Amygdala (tissue), 56 donors: ENCODE results near the gene AMY2B.
"Not testable (repeated sequence)": the region's sequence is repeated elsewhere in the genome, so short reads cannot be mapped to it uniquely, and the experiment has no call there.

ENCODE experiments used
- DNase-seq, 56 donors: peaks; one replicate each; lab custom pipeline; 2025; lab: John Stamatoyannopoulos, UW

The AMY2B gene

DNA sequence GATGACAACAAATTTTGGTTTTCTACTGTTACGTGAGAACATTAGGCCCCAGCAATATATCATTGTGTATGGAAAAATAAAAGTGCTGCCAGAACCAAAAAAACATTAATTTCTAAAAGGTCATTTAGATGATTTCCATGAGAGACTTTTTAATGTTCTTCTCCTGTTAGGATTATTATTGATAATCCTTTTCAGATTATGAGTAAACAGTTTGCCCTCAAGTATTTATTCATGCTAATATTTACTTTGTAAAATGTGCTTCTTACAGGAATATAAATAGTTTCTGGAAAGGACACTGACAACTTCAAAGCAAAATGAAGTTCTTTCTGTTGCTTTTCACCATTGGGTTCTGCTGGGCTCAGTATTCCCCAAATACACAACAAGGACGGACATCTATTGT is at the start of gene AMY2B:
Gene AMY2B (plus strand): TSS at position 301 of the 400 bp plus-strand sequence. CDS start 14 bp downstream, at position 315.
- not testable (repeated sequence) for DNase-seq

GRCh38 chr1:103523346-103523745 is 48.0 kb upstream of the AMY2B start:
- DNase-seq = no peak

DNA sequence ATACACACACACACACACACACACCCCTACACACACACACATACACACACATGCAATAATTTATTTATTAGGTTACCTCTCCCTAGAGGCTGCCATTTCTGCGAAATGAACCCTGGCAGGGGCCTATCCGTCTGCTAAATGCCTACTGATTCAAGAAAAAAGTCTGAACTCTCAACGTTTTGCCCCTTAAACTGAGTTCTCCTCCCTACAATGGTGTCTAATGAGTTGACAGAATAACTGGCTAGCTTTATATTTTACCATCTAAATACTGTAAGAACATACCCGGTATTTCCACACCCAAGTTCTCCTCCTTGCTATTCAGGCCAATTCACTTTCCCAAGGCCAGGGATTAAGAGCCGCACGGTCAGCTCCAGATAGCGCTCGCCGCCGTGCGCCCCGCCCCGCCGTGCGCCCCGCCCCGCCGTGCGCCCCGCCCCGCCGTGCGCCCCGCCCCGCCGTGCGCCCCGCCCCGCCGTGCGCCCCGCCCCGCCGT is 46.2 kb upstream of the AMY2B start:
- DNase-seq = peak in 3 of 56 donors; percentile 32 to 53 (median 33)

DNA sequence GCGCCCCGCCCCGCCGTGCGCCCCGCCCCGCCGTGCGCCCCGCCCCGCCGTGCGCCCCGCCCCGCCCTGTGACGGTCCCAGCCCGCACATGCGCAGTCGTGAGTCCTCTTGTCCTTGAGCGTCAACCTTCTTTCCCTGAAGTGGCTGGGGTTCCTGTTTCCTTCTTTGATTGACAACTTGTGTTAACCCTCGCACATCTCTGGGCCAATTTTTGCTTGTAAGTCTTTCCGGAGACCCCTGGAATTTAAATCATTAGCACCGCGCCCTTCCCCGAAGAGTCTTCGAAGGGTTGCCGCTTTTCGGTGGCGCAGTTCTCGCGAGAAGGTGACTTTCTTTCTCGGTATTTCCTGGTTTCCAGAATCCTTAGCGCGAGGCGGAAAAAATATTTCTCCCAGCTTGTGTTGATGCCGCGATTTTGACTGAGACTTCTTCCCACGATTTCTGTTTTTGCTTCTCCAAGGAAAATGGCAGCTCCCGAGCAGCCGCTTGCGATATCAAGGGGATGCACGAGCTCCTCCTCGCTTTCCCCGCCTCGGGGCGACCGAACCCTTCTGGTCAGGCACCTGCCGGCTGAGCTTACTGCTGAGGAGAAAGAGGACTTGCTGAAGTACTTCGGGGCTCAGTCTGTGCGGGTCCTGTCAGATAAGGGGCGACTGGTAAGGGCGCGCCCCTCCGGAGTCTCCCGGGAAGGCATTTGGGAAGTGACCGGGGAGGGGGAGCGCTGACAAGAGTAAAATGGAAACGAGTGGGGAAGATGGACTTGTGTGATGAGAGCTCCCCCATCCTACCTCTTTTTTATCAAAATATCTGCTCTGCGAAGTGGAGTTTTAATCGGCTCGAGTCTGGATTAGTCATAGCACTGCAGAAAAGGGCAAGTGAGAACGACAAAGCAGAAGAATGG is 45.5 kb upstream of the AMY2B start, which contains the start of gene RNPC3:
Gene RNPC3 (plus strand): TSS at position 93 of the 901 bp plus-strand sequence. CDS start 372 bp downstream, at position 465.
- peak; percentile 42 to 96 (median 79) for DNase-seq

DNA sequence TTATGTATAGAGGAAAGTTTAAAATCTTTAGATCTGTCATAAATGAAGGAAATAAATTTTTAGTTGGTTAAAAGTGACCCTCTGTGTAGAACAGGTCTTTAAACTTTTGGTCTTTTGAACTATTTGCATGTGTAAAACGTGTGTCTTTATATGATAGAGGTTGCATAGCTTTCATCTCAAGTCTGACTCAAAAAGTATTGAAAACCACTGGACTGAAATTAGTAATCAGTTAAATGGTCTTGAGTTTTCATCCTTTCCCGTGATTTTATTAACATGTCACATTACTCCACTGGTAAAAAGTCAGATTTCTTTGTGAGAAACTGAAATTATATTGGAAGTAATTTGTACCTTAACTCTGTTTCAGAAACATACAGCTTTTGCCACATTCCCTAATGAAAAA is 44.1 kb upstream of the AMY2B start:
- DNase-seq = no peak

DNA sequence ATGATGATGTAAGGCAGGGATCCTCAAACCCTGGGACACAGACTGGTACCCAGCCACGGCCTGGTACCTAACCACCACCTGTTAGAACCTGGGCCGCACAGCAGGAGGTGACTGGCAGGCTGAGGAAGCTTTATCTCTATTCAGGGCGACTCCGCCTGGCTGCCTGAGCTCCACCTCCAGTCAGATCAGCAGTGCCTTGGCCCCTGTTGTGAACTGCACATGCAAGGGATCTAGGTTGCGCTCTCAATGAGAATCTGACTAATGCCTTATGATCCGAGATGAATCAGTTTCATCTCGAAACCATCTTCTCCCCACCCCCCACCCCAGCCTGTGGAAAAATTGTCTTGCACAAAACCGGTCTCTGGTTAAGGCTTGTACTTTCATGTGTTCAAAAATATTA is 41.6 kb upstream of the AMY2B start:
- no peak for DNase-seq

DNA sequence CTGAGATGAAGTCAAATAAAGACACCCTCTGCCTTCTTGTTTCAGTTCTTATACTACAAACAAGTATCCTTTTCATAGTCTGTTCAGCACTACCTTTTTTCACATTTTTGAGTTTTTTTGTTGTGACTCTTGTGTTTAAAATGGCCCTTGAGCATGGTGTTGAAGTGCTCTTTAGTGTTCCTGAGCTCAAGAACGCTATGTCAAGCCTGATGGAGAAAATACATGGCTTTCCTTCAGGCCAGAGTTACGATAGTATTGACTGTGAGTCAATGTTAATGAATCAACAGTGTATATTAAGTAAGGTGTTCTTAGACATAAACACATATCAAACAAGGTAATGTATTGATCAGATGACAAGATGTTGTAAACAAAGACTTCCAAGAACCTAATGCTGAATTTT is 33.2 kb upstream of the AMY2B start:
- no peak for DNase-seq

DNA sequence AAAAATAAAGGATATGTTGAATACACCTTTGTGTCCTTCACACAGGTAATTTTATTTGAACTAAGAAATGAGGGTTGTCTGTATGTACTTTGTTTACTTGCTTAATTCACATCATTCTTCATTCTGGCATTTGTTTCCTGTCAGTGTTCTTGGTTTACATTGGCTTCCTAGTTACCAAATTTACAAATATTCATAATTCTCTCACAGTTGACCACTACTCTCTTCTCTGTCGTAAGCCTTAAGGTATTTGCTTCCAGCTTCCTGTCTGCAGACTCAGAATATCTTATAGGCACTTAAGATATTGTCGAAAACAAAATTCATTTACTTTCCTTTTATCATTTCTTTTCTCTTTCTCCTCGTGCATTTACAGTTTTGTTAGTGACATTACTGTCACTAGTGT is 30.0 kb upstream of the AMY2B start:
- DNase-seq = no peak

DNA sequence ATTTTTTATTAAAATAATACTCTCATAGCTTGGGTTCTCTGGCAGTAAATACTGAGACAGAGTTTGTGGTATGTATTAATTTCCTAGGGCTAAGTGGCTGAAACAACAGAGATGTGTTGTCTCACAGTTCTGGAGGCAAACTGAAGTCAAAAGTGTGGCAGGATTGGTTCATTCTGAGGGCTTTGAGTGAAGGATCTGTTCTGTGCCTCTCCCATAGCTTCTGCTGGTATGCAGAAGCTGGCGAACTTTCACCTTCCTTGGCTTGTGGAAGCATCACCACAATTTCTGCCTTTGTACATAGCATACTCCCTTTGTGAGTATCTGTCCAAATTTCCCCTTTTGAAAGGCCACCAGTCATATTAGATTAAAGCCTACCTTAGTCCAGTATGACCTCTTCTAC is 24.9 kb upstream of the AMY2B start:
- no peak for DNase-seq

GRCh38 chr1:103547840-103548239 is 23.5 kb upstream of the AMY2B start:
- DNase-seq = no peak

DNA sequence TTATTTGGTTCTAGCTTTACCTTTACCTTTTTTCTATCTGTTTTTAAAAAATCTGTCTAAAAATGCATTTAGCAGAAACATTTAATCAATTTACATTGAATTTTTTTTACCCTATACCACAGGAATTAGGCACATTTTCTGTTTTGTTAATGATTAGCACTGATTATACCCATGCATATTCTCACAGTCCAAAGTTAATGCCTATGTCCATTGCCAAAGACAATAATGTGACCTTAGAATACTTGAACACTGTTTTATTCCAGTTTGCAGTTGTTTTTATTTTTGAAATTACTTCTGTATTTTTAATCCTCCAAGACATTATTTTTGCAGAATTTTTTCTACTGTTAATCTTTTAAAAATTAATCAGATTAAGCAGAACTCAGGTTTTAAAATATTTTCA is 11.0 kb upstream of the AMY2B start:
- no peak for DNase-seq

- DNase-seq = not testable (repeated sequence)
Measured at GRCh38 chr1:103561124-103561523, 10.3 kb upstream of the AMY2B start.

DNA sequence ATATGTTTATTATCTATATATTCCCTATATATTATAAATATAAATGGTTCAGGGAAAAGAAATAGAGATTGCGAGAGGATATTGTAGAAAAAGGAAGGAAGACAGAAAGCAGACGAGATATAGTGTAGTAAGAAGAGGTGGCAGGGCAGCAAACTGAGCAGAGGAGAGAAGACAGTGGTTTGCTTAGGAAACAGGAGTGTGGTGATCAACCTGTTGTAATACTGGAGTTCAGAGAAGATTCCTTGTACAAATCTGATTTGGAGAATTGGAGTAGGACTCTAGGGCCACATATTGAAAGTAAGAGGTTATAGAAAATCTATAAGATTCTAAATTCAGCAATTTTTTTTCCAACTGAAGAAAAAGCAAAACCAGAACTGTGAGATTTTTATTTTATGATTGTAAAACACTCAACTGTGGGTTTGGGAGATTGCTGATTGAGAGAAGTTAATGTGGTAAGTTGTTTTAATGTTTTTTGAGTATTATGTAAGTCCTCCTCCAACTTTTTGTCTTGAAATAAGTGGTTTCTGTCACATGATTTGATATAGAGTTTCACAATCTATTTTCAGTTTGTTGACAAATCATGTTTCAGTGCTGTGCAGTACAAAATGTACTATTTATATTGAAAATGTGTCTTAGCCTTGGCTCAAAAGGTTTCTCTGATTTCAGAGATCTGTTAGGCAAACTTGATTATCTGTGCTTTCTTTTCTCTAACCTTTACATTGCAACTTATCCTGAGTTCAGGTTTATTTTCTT is 9.6 kb upstream of the AMY2B start:
- no peak for DNase-seq

- no peak for DNase-seq
Measured at GRCh38 chr1:103563056-103563455, 8.3 kb upstream of the AMY2B start.

GRCh38 chr1:103569493-103569892 is 1.9 kb upstream of the AMY2B start:
- DNase-seq = no peak

DNA sequence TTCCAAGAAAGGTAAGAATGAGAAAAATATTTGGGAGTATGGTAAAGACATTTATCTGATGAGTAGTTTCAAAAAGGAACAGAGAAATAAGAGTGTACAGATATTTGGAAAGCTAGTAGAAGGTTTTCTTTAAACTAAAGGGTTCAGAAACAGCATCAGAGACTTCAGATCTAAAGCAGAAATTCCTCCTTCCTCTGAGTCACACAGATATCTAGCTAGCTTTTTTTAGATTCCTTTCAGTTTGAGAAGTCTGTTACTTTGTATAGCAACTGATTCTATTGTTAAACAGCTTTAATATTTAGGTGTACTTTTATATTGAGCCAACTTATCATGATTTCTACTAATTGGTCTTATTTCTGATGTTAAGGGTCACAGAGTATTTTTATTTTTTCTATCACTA is 4.7 kb downstream of the AMY2B start:
- DNase-seq = no peak

DNA sequence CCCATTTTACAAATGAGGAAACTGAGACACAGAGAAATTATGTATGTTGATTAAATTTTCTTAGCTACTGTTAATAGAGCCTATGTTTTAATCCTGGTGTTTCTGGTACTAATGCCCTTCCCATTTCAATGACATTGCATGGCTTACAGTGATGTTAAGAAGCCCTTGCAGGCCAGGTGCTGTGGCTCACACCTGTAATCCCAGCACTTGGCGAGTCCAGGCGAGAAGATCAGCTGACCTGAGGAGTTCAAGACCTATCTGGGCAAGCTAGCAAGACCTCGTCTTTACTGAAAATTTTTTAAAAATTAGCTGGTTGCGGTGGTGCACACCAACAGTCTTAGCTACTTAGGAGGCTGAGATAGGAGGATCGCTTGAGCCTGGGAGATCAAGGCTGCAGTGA is 5.4 kb downstream of the AMY2B start:
- DNase-seq = not testable (repeated sequence)

DNA sequence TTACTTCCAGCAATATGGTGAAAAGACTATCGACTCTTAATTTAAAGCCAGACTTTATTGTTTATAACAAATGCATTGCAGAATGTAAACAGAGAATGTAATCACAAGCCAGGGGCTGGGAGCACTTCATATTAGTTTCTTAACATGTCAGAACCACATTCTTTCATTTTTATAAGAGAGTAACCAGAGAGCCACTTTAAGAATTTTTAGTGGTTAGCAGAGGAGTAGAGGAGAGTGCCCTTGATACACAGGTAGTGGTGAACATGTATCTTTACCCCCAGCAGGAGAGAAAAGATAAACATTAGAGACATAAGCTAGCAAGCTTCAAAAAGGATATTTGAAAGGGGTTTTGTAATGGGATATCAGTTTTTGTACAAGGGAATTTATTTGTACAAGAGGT is 11.1 kb downstream of the AMY2B start:
- no peak for DNase-seq

- no peak for DNase-seq
Measured at GRCh38 chr1:103583887-103584286, 12.5 kb downstream of the AMY2B start.

DNA sequence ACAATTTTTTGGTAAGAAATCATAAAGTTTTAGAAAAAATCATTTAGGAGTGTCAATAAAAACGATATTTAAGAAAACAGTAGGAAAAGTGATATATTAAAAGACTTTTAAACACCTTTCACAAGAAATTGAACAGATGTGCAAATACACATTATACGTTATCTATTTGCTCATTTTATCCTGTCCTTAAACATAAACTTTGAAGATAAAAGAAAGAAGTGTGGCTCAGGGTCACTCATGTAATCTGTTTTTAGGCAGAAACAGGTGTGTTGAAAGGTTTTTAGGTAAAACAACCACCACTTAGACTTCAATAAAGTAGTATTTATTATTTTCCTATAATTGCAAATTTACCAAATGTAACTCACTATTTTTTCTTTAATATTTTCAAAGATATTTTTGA is 13.1 kb downstream of the AMY2B start:
- DNase-seq = no peak

GRCh38 chr1:103602740-103603139 is 31.4 kb downstream of the AMY2B start:
- DNase-seq = not testable (repeated sequence)
